A673 (cell line): ENCODE measurements around the gene MACROD1.

Experiments
- CTCF ChIP-seq: fragments of 300-800, 200-600 bp; sonication (generic); conservative IDR thresholded peaks from 2 replicates; pipeline ENCODE4 v1.5.1; 2017; ENCODE audit warnings: low read depth, mild to moderate bottlenecking, antibody characterized with exemption, low read length, moderate library complexity, mixed read lengths
- EZH2 ChIP-seq: fragments of 200-600 bp; sonication (generic); IDR thresholded peaks from 2 replicates; pipeline ENCODE4 v1.6.1; 2017; ENCODE audit warnings: borderline replicate concordance, low read depth, mild to moderate bottlenecking, mixed read lengths, antibody characterized with exemption, low read length; ENCODE audit not compliant: poor library complexity, severe bottlenecking

GRCh38 chr11:64161037-64161436 lies 4.9 kb downstream of the MACROD1 start:
- TF ChIP-seq CTCF, result no peak
- TF ChIP-seq EZH2, result no peak
